Activated CD8-positive, alpha-beta memory T cell treated with anti-CD3 and anti-CD28 coated beads, Interleukin-2, amount 10 ng/mL, durations not matched to agents 7 days and 5 days (primary cell): ENCODE results near the gene XXYLT1. TPM values are rescaled to one million over a fixed set of nuclear protein-coding genes. Genes with fewer than 3 reads are reported as not detected.
A peak's percentile ranks its signal among the peaks of the same experiment; 100 is the strongest.
"Not testable (repeated sequence)": the region's sequence is repeated elsewhere in the genome, so short reads cannot be mapped to it uniquely, and the experiment has no call there.

Experiments used
- ATAC-seq: fragments of 150-1000 bp; cut with Tn5 transposase; one replicate; pipeline ENCODE4 v1.10.0; 2021; ENCODE audit warnings: moderate library complexity
- CTCF ChIA-PET: fragments of 350-600 bp; sonication (Branson Sonifier 250); formaldehyde crosslinking; loops from one replicate; lab custom pipeline; 2021; ENCODE audit warnings: antibody characterized with exemption; lab: Charles Lee
- DNase-seq: peaks from one replicate; pipeline ENCODE4 v3.0.0-alpha.2; 2020
- H3K27ac Mint-ChIP-seq: one replicate; pipeline ENCODE4 v1.8.0; 2021; ENCODE audit warnings: mild to moderate bottlenecking, mixed read lengths
- H3K27me3 Mint-ChIP-seq: one replicate; pipeline ENCODE4 v1.8.0; 2021; ENCODE audit warnings: mixed read lengths
- H3K36me3 Mint-ChIP-seq: one replicate; pipeline ENCODE4 v1.8.0; 2021; ENCODE audit warnings: mild to moderate bottlenecking, mixed read lengths
- H3K4me1 Mint-ChIP-seq: one replicate; pipeline ENCODE4 v1.8.0; 2021; ENCODE audit warnings: mixed read lengths
- H3K4me3 Mint-ChIP-seq: one replicate; pipeline ENCODE4 v1.8.0; 2021; ENCODE audit warnings: mild to moderate bottlenecking, moderate library complexity, mixed read lengths
- H3K9me3 Mint-ChIP-seq: one replicate; pipeline ENCODE4 v1.8.0; 2022; ENCODE audit warnings: low read depth, mixed read lengths
- total RNA-seq, 2 experiments: library from RNA; stranded (reverse); gene quantifications; one replicate each; pipeline ENCODE4 v1.2.3, GENCODE V29; 2021

Gene XXYLT1
- total RNA-seq, 2 experiments from 2014 or later = 7.2 to 9.2 TPM

- H3K36me3 Mint-ChIP-seq = no peaks in the 10 kb centered on the region
- no peaks in the 10 kb centered on the region for H3K4me1 Mint-ChIP-seq
- CTCF ChIA-PET = interaction anchor here (1.4 to 1.5 kb wide), 2 partner anchors 8 to 146 kb away, joined by 3 to 8 read pairs; no protein-coding TSS in a partner anchor
- H3K27me3 Mint-ChIP-seq = no peaks in the 10 kb centered on the region
- no peak for ATAC-seq
- H3K27ac Mint-ChIP-seq = no peak overlapping the region
- H3K4me3 Mint-ChIP-seq = no peak overlapping the region
- H3K9me3 Mint-ChIP-seq = no peaks in the 10 kb centered on the region
- DNase-seq = no peak
These were observed 156.0 kb downstream of the XXYLT1 start for GRCh38 chr3:195114786-195115599.

GRCh38 chr3:195113536-195114425, 157.2 kb downstream of the XXYLT1 start:
- Mint-ChIP-seq H3K27me3 (no peaks in the 10 kb centered on the region), H3K4me1 (no peaks in the 10 kb centered on the region), H3K4me3 (no peak overlapping the region), H3K27ac (no peak overlapping the region), H3K9me3 (no peaks in the 10 kb centered on the region), H3K36me3 (no peaks in the 10 kb centered on the region)
- ATAC-seq = no peak
- no peak for DNase-seq
- CTCF ChIA-PET = no interaction called here

GRCh38 chr3:195113048-195113447, 157.9 kb downstream of the XXYLT1 start:
- no peaks in the 10 kb centered on the region for H3K4me1 Mint-ChIP-seq
- H3K27me3 Mint-ChIP-seq = no peaks in the 10 kb centered on the region
- no peak overlapping the region for H3K27ac Mint-ChIP-seq
- no peak overlapping the region for H3K4me3 Mint-ChIP-seq
- no peaks in the 10 kb centered on the region for H3K36me3 Mint-ChIP-seq
- no peak for ATAC-seq
- H3K9me3 Mint-ChIP-seq = no peaks in the 10 kb centered on the region
- no peak for DNase-seq
- CTCF ChIA-PET = no interaction called here

GRCh38 chr3:195112361-195112791, 158.6 kb downstream of the XXYLT1 start:
- no peak overlapping the region for H3K27ac Mint-ChIP-seq
- H3K9me3 Mint-ChIP-seq = no peaks in the 10 kb centered on the region
- CTCF ChIA-PET = no interaction called here

GRCh38 chr3:195111766-195112165, 159.2 kb downstream of the XXYLT1 start:
- H3K4me3 Mint-ChIP-seq = no peak overlapping the region
- ATAC-seq = no peak
- no peaks in the 10 kb centered on the region for H3K36me3 Mint-ChIP-seq
- no peak overlapping the region for H3K27ac Mint-ChIP-seq
- H3K9me3 Mint-ChIP-seq = no peaks in the 10 kb centered on the region
- no peaks in the 10 kb centered on the region for H3K4me1 Mint-ChIP-seq
- CTCF ChIA-PET = no interaction called here
- H3K27me3 Mint-ChIP-seq = no peaks in the 10 kb centered on the region
- DNase-seq = no peak

More at GRCh38 chr3:195112361-195112791, 158.6 kb downstream of the XXYLT1 start:
- Mint-ChIP-seq H3K4me3 (no peak overlapping the region), H3K36me3 (no peaks in the 10 kb centered on the region), H3K27me3 (no peaks in the 10 kb centered on the region), H3K4me1 (no peaks in the 10 kb centered on the region)
- ATAC-seq (no peak), DNase-seq (no peak)

GRCh38 chr3:195111319-195111705, 159.6 kb downstream of the XXYLT1 start:
- no peak overlapping the region for H3K27ac Mint-ChIP-seq
- no peak overlapping the region for H3K4me3 Mint-ChIP-seq
- ATAC-seq = no peak
- no peaks in the 10 kb centered on the region for H3K9me3 Mint-ChIP-seq
- CTCF ChIA-PET = no interaction called here
- H3K4me1 Mint-ChIP-seq = peaks cover under 1% of the 10 kb centered on the region
- H3K27me3 Mint-ChIP-seq = no peaks in the 10 kb centered on the region
- H3K36me3 Mint-ChIP-seq = no peaks in the 10 kb centered on the region
- DNase-seq = no peak

GRCh38 chr3:195110647-195111318, 160.2 kb downstream of the XXYLT1 start:
- H3K9me3 Mint-ChIP-seq = no peaks in the 10 kb centered on the region
- DNase-seq (no peak), ATAC-seq (no peak)
- H3K27me3 Mint-ChIP-seq = no peaks in the 10 kb centered on the region
- H3K4me3 Mint-ChIP-seq = no peak overlapping the region
- CTCF ChIA-PET = no interaction called here
- H3K4me1 Mint-ChIP-seq = peaks cover 4% of the 10 kb centered on the region
- H3K36me3 Mint-ChIP-seq = no peaks in the 10 kb centered on the region
- H3K27ac Mint-ChIP-seq = no peak overlapping the region

- H3K27ac Mint-ChIP-seq = no peak overlapping the region
- no peaks in the 10 kb centered on the region for H3K9me3 Mint-ChIP-seq
- no peak overlapping the region for H3K4me3 Mint-ChIP-seq
- ATAC-seq (no peak), DNase-seq (no peak)
- peaks cover 4% of the 10 kb centered on the region for H3K4me1 Mint-ChIP-seq
- H3K36me3 Mint-ChIP-seq = no peaks in the 10 kb centered on the region
- CTCF ChIA-PET = interaction anchor here (2.8 kb wide), 2 partner anchors 421 to 426 kb away, joined by 12 to 28 read pairs; no protein-coding TSS in a partner anchor
- no peaks in the 10 kb centered on the region for H3K27me3 Mint-ChIP-seq
These were observed 161.8 kb downstream of the XXYLT1 start for GRCh38 chr3:195109098-195109657.

GRCh38 chr3:195107593-195107992, 163.4 kb downstream of the XXYLT1 start:
- Mint-ChIP-seq H3K9me3 (no peaks in the 10 kb centered on the region), H3K36me3 (no peaks in the 10 kb centered on the region), H3K27ac (no peak overlapping the region), H3K4me1 (peaks cover 4% of the 10 kb centered on the region), H3K27me3 (no peaks in the 10 kb centered on the region), H3K4me3 (no peak overlapping the region)
- ATAC-seq = no peak
- CTCF ChIA-PET = interaction anchor here (1.5 to 2.8 kb wide), 4 partner anchors 13 to 424 kb away, joined by 5 to 28 read pairs (median 8); no protein-coding TSS in a partner anchor
- no peak for DNase-seq

GRCh38 chr3:195107031-195107430, 163.9 kb downstream of the XXYLT1 start:
- H3K9me3 Mint-ChIP-seq, DNase-seq, H3K4me1 Mint-ChIP-seq, H3K36me3 Mint-ChIP-seq, H3K27ac Mint-ChIP-seq, ATAC-seq, H3K27me3 Mint-ChIP-seq, H3K4me3 Mint-ChIP-seq: not testable (repeated sequence)
- CTCF ChIA-PET = interaction anchor here (0.7 to 2.8 kb wide), 15 partner anchors 8 to 439 kb away, joined by 3 to 28 read pairs (median 5); partner anchors contain the start of gene LSG1

GRCh38 chr3:195106418-195106906, 164.5 kb downstream of the XXYLT1 start:
- Mint-ChIP-seq H3K4me1 (peaks cover 8% of the 10 kb centered on the region), H3K27me3 (no peaks in the 10 kb centered on the region), H3K27ac (no peak overlapping the region), H3K9me3 (no peaks in the 10 kb centered on the region), H3K36me3 (no peaks in the 10 kb centered on the region), H3K4me3 (no peak overlapping the region)
- CTCF ChIA-PET = interaction anchor here (0.7 to 2.8 kb wide), 15 partner anchors 9 to 438 kb away, joined by 3 to 28 read pairs (median 5); partner anchors contain the start of gene LSG1
- peak; percentile 65 for DNase-seq
- peak; percentile 90 for ATAC-seq

- ATAC-seq (no peak), DNase-seq (no peak)
- H3K4me1 Mint-ChIP-seq = peaks cover 14% of the 10 kb centered on the region
- CTCF ChIA-PET = interaction anchor here (0.8 to 1.1 kb wide), 6 partner anchors 10 to 429 kb away, joined by 3 to 6 read pairs (median 3); no protein-coding TSS in a partner anchor
- H3K27ac Mint-ChIP-seq = no peak overlapping the region
- no peaks in the 10 kb centered on the region for H3K9me3 Mint-ChIP-seq
- no peak overlapping the region for H3K4me3 Mint-ChIP-seq
- H3K36me3 Mint-ChIP-seq = no peaks in the 10 kb centered on the region
- H3K27me3 Mint-ChIP-seq = no peaks in the 10 kb centered on the region
These were observed 165.0 kb downstream of the XXYLT1 start for GRCh38 chr3:195105841-195106417.
